ENCODE data around the gene GTPBP10. TPM values are rescaled to one million over a fixed set of nuclear protein-coding genes. Genes with fewer than 3 reads are reported as not detected.

The GTPBP10 gene
- 10 to 100 TPM; 25.0 to 41.4 (median 33.2) TPM for total RNA-seq

DNA sequence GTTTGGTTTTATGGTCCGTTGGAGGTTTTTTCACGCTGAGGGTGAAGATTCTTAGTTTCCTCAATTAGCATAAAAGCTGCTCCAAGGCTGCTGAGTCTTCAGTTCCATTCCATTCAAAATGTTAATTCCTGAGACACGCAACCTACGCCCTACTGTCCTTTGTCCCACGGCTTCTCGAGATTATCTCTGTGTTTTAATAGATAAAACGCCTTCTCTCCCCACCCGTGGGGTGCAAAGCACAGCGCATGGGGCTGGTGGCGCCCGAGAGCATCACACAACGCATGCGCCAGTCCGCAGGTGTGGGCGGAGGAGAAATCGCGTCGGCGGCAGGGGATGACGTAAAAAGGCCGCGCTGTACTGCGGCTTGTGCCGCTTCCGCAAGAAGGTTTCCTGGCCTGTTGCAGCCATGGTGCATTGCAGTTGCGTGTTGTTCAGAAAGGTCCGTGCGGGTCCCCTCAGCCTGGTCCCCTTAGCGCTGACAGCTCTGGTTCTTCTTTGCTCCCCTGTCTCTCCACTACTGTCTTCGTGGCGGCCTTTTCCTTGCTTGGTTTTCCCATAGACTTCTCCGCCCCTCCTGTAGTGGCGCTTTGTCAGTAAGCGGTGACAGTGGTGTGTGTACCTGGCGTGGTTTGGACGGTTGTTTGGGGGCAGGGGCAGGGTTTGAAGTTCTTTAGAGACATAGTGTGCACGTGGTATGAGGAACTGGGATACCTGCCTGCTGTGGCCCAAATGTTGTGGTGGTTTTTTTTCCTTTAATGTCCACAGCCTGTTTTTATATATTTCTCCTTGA lies at the start of gene GTPBP10:
GTPBP10 (plus strand) TSS at position 381 of the 790 bp plus-strand sequence; CDS start at position 407, 26 bp downstream.
- no peaks in the 10 kb centered on the region for H3K36me3 ChIP-seq
- no peaks in the 10 kb centered on the region for H3K27me3 ChIP-seq
- peak; percentile 90 to 95 for DNase-seq
- intact Hi-C loops (cut with DNase I) = no loop called here
- no peaks in the 10 kb centered on the region for H3K9me3 ChIP-seq
- H3K4me3 ChIP-seq (replicated peaks in 1 of 3) = peak within 1 kb of the TSS; percentile 37 to 90 (median 85)
- H3K4me1 ChIP-seq = peaks cover 9 to 18% of the 10 kb centered on the region in 2 donors
- 0 to 1% methylated on average over 30 to 37 of the region's 37 CpGs for WGBS, 2 donors
- peak within 1 kb of the TSS; percentile 45 to 78 (median 68) for H3K27ac ChIP-seq
- peak in 1 of 2 donors; percentile 81 for TF ChIP-seq POLR2A (IDR thresholded peaks at IDR 0.05)
- TF ChIP-seq CTCF (IDR thresholded peaks at IDR 0.05) = peak; percentile 42 to 73 (median 64)

- Histone ChIP-seq H3K27ac (no peak overlapping the region), H3K4me1 (no peaks in the 10 kb centered on the region), H3K27me3 (no peaks in the 10 kb centered on the region), H3K4me3 (replicated peaks in 1 of 3) (no peak overlapping the region), H3K36me3 (no peaks in the 10 kb centered on the region), H3K9me3 (no peaks in the 10 kb centered on the region)
- no peak for DNase-seq
- TF ChIP-seq CTCF (IDR thresholded peaks at IDR 0.05) (peak in 3 of 6 experiments; percentile 30 to 52 (median 38)), POLR2A (IDR thresholded peaks at IDR 0.05) (no peak)
- WGBS, 2 donors = 73 to 79% methylated on average over 5 of the region's 5 CpGs
- intact Hi-C loops (cut with DNase I) = no loop called here
Observed at GRCh38 chr7:90298145-90299038, 48.1 kb upstream of the GTPBP10 start.

DNA sequence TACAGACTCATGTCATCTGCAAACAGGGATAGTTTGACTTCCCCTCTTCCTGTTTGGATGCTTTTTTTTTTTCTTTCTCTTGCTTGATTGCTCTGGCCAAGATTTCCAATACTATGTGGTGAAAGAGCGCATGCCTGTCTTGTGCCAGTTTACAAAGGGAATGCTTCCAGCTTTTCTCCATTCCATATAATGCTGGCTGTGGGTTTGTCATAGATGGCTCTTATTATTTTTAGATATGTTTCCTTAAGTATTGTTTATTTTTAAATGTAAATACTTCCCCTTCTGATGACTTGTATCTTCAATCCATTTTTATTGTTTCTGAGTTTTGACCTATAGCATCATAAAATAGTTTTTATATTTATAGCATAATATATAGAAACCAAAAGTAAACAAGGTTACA lies 43.3 kb upstream of the GTPBP10 start:
- no peaks in the 10 kb centered on the region for H3K27me3 ChIP-seq
- no peaks in the 10 kb centered on the region for H3K4me1 ChIP-seq
- H3K9me3 ChIP-seq = no peaks in the 10 kb centered on the region
- DNase-seq = no peak
- H3K36me3 ChIP-seq = peaks cover 0 to 7% of the 10 kb centered on the region in 2 donors
- TF ChIP-seq CTCF (IDR thresholded peaks at IDR 0.05) (no peak), POLR2A (IDR thresholded peaks at IDR 0.05) (no peak)
- H3K4me3 ChIP-seq (replicated peaks in 1 of 3) = no peak overlapping the region
- H3K27ac ChIP-seq = no peak overlapping the region
- WGBS, 2 donors = 94 to 97% methylated on average over 1 of the region's 1 CpG
- intact Hi-C loops (cut with DNase I) = no loop called here

- no peak for DNase-seq
Observed at GRCh38 chr7:90309872-90310271, 36.6 kb upstream of the GTPBP10 start.

More at GRCh38 chr7:90309872-90310271, 36.6 kb upstream of the GTPBP10 start:
- H3K27me3 ChIP-seq = no peaks in the 10 kb centered on the region
- H3K27ac ChIP-seq = no peak overlapping the region
- intact Hi-C loops (cut with DNase I) = no loop called here
- no peaks in the 10 kb centered on the region for H3K9me3 ChIP-seq
- no peaks in the 10 kb centered on the region for H3K4me1 ChIP-seq
- TF ChIP-seq POLR2A (IDR thresholded peaks at IDR 0.05) (no peak), CTCF (IDR thresholded peaks at IDR 0.05) (no peak)
- no peak overlapping the region for H3K4me3 ChIP-seq (replicated peaks in 1 of 3)
- WGBS, 2 donors = 85% methylated on average over 5 of the region's 5 CpGs
- H3K36me3 ChIP-seq = peaks cover 0 to 7% of the 10 kb centered on the region in 2 donors

All from thyroid gland (tissue), 4 donors.